ENCODE results near the gene ACOT8. TPM values are rescaled to one million over a fixed set of nuclear protein-coding genes. Genes with fewer than 3 reads are reported as not detected.

Gene ACOT8
- total and polyA plus RNA-seq, 10 of the 15 experiments (the other 5 are each of a cell fraction or from before 2014, with no cell fraction given), result 5.1 to 47.9 (median 31.8) TPM

DNA sequence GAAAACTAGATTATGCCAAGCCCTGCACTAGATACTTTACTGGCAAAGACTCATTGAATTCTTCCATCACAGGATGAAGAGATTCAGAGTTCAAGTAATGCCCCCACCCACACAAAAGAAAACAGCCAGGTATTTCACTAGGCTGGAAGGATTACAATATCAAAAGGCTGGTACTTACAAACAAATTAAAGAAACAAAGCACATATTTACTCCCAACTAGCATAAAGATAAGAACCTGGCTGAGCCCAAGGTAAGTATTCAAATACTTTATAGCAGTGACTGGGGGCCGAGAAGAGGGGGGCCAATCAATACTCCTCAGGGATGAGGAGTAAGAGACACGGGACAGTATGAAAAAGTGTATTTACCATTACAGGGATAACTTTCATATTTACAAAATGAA, 3.7 kb downstream of the ACOT8 start (continued):
- no peak for TF ChIP-seq HSF1 (IDR thresholded peaks at IDR 0.05; ENCODE audit: low read depth, low read length)

GRCh38 chr20:45852326-45852725, 4.9 kb downstream of the ACOT8 start:
- intact Hi-C loops (cut with micrococcal nuclease; ENCODE audit: unreplicated experiment) (no loop called here), in situ Hi-C loops (cut with MboI) (no loop called here)
- SMC1A ChIA-PET (ENCODE audit: uncharacterized antibody, unreplicated experiment), result interaction anchor here (0.6 to 1.3 kb wide), 4 partner anchors 9 to 109 kb away, joined by 3 to 4 read pairs (median 4); no protein-coding TSS in a partner anchor
- FAIRE-seq (no peak), ATAC-seq (no peak), DNase-seq (ENCODE audit: low read depth, low spot score) (no peak)
- H3K27me3 ChIP-seq (replicated peaks in 1 of 2; ENCODE audit: control insufficient read depth in 2 of 2, insufficient read depth in 2 of 2, low read length in 1 of 2), result no peaks in the 10 kb centered on the region
- H3K9me3 ChIP-seq (replicated peaks; ENCODE audit: control insufficient read depth, insufficient read depth, low read length), result no peaks in the 10 kb centered on the region
- RAD21 ChIA-PET (ENCODE audit: unreplicated experiment), result no interaction called here
- no peak for TF ChIP-seq CHD1 (IDR thresholded peaks at IDR 0.05; ENCODE audit: low read depth, low read length)
- TF ChIP-seq NFYB (IDR thresholded peaks at IDR 0.05; ENCODE audit: insufficient read depth, low read depth, low read length), result no peak
- no peak for TF ChIP-seq LARP7 (IDR thresholded peaks at IDR 0.05)
- no peak for TF ChIP-seq IKZF1 (conservative IDR thresholded peaks at IDR 0.05)
- no peak for TF ChIP-seq EZH2 (IDR thresholded peaks at IDR 0.05; ENCODE audit: borderline replicate concordance, control insufficient read depth, low read depth, low read length)
- H2AFZ ChIP-seq (ENCODE audit: control insufficient read depth, low read depth, low read length), result no peak overlapping the region
- WGBS (ENCODE audit: insufficient coverage, insufficient replicate concordance, low lambda C conversion rate, missing lambda C conversion rate), result 100% methylated on average over 6 of the region's 6 CpGs
- H3K79me2 ChIP-seq (ENCODE audit: control insufficient read depth, insufficient read depth, low read length), result peaks cover 19% of the 10 kb centered on the region
- no TSS peak for BruUV-seq (replicated peaks)
- no peak overlapping the region for H3K27ac ChIP-seq (ENCODE audit: control insufficient read depth, insufficient read depth)
- H4K20me1 ChIP-seq (ENCODE audit: control insufficient read depth, insufficient read depth), result no peaks in the 10 kb centered on the region
- POLR2A ChIA-PET, result interaction anchor here (1.2 to 2.4 kb wide), 3 partner anchors 10 to 39 kb away, joined by 4 to 10 read pairs (median 7); partner anchors contain the start of gene UBE2C
- CTCF ChIA-PET, result interaction anchor here (0.8 to 1.6 kb wide), 5 partner anchors 10 to 118 kb away, joined by 3 to 6 read pairs (median 4); no protein-coding TSS in a partner anchor
- H3K4me3 ChIP-seq, result no peak overlapping the region
- H3K4me2 ChIP-seq (ENCODE audit: control insufficient read depth, insufficient read depth), result no peak overlapping the region
- no peaks in the 10 kb centered on the region for H3K36me3 ChIP-seq (ENCODE audit: control insufficient read depth in 2 of 2, insufficient read depth in 2 of 2, low read length in 1 of 2)
- H3K9ac ChIP-seq (ENCODE audit: control insufficient read depth, insufficient read depth, low read length), result no peak overlapping the region
- peaks cover 6% of the 10 kb centered on the region for H3K4me1 ChIP-seq (ENCODE audit: control insufficient read depth, insufficient read depth, low read length)

All from GM12878 (cell line).